ENCODE data around the gene NR3C2.

DNA sequence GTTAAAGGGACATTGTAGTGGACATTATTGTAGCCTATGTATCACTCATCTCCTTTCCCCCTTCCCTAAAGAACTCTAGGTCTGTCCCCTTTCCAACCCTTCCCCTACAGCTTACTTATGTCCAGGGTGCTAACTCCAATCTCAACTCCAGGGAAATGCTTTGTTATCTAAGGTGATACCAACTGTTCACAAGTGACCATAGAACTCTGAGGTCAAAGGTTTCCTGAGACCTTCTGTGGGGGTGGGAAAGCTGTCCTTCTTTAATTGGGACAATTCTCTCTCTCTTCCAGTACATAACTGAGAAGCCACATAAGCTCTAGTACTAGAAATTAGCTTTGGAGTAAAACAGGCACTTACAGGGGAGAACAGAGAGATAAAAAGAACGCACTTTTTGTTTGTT, 212.4 kb downstream of the NR3C2 start:
- TF ChIP-seq, protein P1, sequence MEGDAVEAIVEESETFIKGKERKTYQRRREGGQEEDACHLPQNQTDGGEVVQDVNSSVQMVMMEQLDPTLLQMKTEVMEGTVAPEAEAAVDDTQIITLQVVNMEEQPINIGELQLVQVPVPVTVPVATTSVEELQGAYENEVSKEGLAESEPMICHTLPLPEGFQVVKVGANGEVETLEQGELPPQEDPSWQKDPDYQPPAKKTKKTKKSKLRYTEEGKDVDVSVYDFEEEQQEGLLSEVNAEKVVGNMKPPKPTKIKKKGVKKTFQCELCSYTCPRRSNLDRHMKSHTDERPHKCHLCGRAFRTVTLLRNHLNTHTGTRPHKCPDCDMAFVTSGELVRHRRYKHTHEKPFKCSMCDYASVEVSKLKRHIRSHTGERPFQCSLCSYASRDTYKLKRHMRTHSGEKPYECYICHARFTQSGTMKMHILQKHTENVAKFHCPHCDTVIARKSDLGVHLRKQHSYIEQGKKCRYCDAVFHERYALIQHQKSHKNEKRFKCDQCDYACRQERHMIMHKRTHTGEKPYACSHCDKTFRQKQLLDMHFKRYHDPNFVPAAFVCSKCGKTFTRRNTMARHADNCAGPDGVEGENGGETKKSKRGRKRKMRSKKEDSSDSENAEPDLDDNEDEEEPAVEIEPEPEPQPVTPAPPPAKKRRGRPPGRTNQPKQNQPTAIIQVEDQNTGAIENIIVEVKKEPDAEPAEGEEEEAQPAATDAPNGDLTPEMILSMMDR (IDR thresholded peaks at IDR 0.05), result peak in 2 of 6 experiments; percentile 2 to 11
- TF ChIP-seq POLR2A (IDR thresholded peaks at IDR 0.05), result no peak
